Astrocyte (in vitro differentiated cells and primary cell): ENCODE measurements around the gene CNN2. TPM values are rescaled to one million over a fixed set of nuclear protein-coding genes. Genes with fewer than 3 reads are reported as not detected.

ENCODE experiments used
- DNase-seq: peaks from one replicate; pipeline ENCODE4 v3.0.0-alpha.2; 2010; ENCODE audit warnings: low read depth
- FAIRE-seq: peaks from 2 replicates; lab custom pipeline; 2011; peaks lifted over from hg19 to GRCh38; lab: Jason Lieb, UNC
- H2AFZ ChIP-seq: 2 replicates; pipeline ENCODE4 v1.6.0; 2012; ENCODE audit warnings: low read depth, low read length, inconsistent platforms
- H3K27ac ChIP-seq: 2 replicates; pipeline ENCODE4 v1.5.1; 2011; ENCODE audit warnings: low read depth, low read length, inconsistent platforms
- H3K27me3 ChIP-seq: 2 replicates; pipeline ENCODE4 v1.6.0; 2011; ENCODE audit warnings: low read length, inconsistent platforms; ENCODE audit not compliant: insufficient read depth
- H3K36me3 ChIP-seq: 2 replicates; pipeline ENCODE4 v1.5.1; 2011; ENCODE audit warnings: low read length, inconsistent platforms; ENCODE audit not compliant: insufficient read depth
- H3K4me1 ChIP-seq: 2 replicates; pipeline ENCODE4 v1.5.1; 2011; ENCODE audit warnings: low read length, inconsistent platforms; ENCODE audit not compliant: insufficient read depth
- H3K4me2 ChIP-seq: 2 replicates; pipeline ENCODE4 v1.6.0; 2012; ENCODE audit warnings: low read length, inconsistent platforms
- H3K4me3 ChIP-seq: 2 replicates; pipeline ENCODE4 v1.5.1; 2011; ENCODE audit warnings: low read depth, mild to moderate bottlenecking, low read length, inconsistent platforms; ENCODE audit not compliant: insufficient read depth
- H3K79me2 ChIP-seq: 2 replicates; pipeline ENCODE4 v1.6.0; 2012; ENCODE audit warnings: mild to moderate bottlenecking, low read length, inconsistent platforms; ENCODE audit not compliant: insufficient read depth
- H3K9ac ChIP-seq: 2 replicates; pipeline ENCODE4 v1.6.0; 2012; ENCODE audit warnings: mild to moderate bottlenecking, low read length, inconsistent platforms
- H3K9me3 ChIP-seq: 2 replicates; pipeline ENCODE4 v1.5.1; 2012; ENCODE audit warnings: low read depth, mild to moderate bottlenecking, low read length, inconsistent platforms; ENCODE audit not compliant: insufficient read depth
- H4K20me1 ChIP-seq: 2 replicates; pipeline ENCODE4 v1.6.0; 2012; ENCODE audit warnings: low read length, inconsistent platforms; ENCODE audit not compliant: insufficient read depth
- H3K27ac Mint-ChIP-seq: one replicate; pipeline ENCODE4 v1.8.0; 2021; ENCODE audit warnings: mild to moderate bottlenecking, mixed read lengths; ENCODE audit not compliant: unreplicated experiment
- H3K27me3 Mint-ChIP-seq: one replicate; pipeline ENCODE4 v1.8.0; 2021; ENCODE audit warnings: low read depth, mixed read lengths; ENCODE audit not compliant: unreplicated experiment
- H3K36me3 Mint-ChIP-seq: one replicate; pipeline ENCODE4 v1.8.0; 2021; ENCODE audit warnings: low read depth, mixed read lengths; ENCODE audit not compliant: unreplicated experiment
- H3K4me1 Mint-ChIP-seq: one replicate; pipeline ENCODE4 v1.8.0; 2021; ENCODE audit warnings: low read depth, mixed read lengths; ENCODE audit not compliant: unreplicated experiment
- H3K4me3 Mint-ChIP-seq: one replicate; pipeline ENCODE4 v1.8.0; 2021; ENCODE audit warnings: mild to moderate bottlenecking, moderate library complexity, mixed read lengths; ENCODE audit not compliant: unreplicated experiment
- H3K9me3 Mint-ChIP-seq: one replicate; pipeline ENCODE4 v1.8.0; 2021; ENCODE audit warnings: mild to moderate bottlenecking, mixed read lengths; ENCODE audit not compliant: unreplicated experiment
- CTCF ChIP-seq: IDR thresholded peaks from 2 replicates; pipeline ENCODE4 v1.5.1; 2011; ENCODE audit warnings: low read depth, mild to moderate bottlenecking, inconsistent platforms, low read length, moderate library complexity; ENCODE audit not compliant: insufficient read depth
- EZH2 ChIP-seq: IDR thresholded peaks from 2 replicates; pipeline ENCODE4 v1.6.1; 2012; ENCODE audit warnings: mild to moderate bottlenecking, low read length, inconsistent platforms; ENCODE audit not compliant: insufficient read depth
- total RNA-seq: library from RNA; stranded (reverse); gene quantifications from 2 replicates; pipeline ENCODE4 v1.2.1, GENCODE V29; 2021

CNN2 gene
- total RNA-seq, 1 donor from 2014 or later = 819 TPM

DNA sequence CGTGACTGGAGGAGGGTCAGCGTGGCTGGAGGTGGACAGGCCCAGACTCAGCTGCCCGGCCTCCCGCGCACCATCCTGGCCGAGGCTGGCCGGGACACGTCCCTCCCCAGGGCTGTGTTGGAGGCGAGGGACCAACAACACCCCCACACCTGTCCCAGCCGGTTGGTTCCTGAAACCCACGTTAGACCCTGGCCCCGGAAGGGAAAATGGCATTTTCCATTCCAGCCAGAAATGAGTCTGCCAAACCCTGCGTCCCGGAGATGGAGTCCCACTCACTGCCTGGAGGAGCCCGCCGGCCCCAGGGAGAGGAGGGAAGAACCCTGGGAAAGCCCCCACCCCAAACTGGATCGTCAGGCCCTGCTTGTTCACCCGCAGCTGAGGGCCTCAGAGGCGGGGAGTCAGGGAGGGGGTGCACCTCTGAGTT lies 47.1 kb upstream of the CNN2 start:
- no peaks in the 10 kb centered on the region for H3K27me3 Mint-ChIP-seq
- peaks cover 2% of the 10 kb centered on the region for H3K4me1 Mint-ChIP-seq
- no peak overlapping the region for H2AFZ ChIP-seq
- H3K36me3 Mint-ChIP-seq = no peaks in the 10 kb centered on the region
- H4K20me1 ChIP-seq = no peaks in the 10 kb centered on the region
- H3K9ac ChIP-seq = no peak overlapping the region
- no peaks in the 10 kb centered on the region for H3K36me3 ChIP-seq
- H3K27ac Mint-ChIP-seq = peak overlapping the region; percentile 41
- H3K27me3 ChIP-seq = no peaks in the 10 kb centered on the region
- DNase-seq (no peak), FAIRE-seq (no peak)
- no peaks in the 10 kb centered on the region for H3K9me3 ChIP-seq
- H3K4me3 ChIP-seq = no peak overlapping the region
- H3K4me2 ChIP-seq = no peak overlapping the region
- H3K79me2 ChIP-seq = peaks cover 2% of the 10 kb centered on the region
- no peak overlapping the region for H3K27ac ChIP-seq
- TF ChIP-seq EZH2 (no peak), CTCF (no peak)
- H3K4me1 ChIP-seq = peaks cover 15% of the 10 kb centered on the region
- no peak overlapping the region for H3K4me3 Mint-ChIP-seq
- no peaks in the 10 kb centered on the region for H3K9me3 Mint-ChIP-seq

DNA sequence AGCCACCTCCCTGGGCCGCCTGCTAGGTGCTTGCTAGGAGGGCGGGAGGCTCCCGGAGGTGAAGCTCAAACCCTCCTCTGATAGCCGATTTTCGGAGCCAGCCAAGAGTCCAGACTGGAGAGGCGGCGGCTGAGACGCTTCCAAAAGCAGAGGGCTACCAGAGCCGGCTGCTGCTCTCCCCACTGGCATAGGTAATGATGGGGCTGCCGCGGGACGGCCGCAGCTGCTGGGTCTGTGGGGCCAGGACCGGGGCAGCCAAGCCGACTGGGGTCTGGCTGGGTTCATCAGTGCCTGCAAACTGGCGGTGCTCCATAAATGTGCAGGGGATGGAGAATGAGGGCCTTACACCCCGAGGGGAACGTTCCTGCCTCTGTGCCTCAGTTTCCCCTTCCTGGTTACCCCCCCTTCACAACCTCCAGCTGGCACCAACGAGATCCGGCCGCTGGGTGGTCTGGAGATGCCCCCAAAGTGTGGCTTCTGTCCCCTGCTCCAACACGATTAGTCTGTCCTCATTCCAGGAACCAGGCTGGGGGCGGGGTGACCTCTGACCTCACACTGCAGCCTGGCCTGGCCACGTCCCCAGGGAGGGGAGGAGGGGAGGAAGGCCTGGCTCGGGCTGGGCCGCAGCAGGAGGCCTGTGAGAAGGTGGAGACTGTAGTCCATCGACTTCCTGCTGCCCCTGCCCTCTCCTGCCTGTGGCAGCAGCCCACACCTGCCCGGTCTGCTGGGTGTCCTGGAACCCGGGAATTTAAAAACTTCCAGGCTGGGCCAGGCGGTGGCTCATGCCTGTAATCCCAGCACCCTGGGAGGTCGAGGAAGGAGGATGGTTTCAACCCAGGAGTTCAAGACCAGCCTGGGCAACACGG lies 46.0 kb upstream of the CNN2 start:
- Histone ChIP-seq H3K36me3 (no peaks in the 10 kb centered on the region), H3K4me3 (no peak overlapping the region), H3K9ac (no peak overlapping the region), H3K4me1 (peaks cover 15% of the 10 kb centered on the region), H3K4me2 (peak overlapping the region; percentile 15), H4K20me1 (peaks cover 7% of the 10 kb centered on the region), H3K9me3 (no peaks in the 10 kb centered on the region), H3K79me2 (peaks cover 11% of the 10 kb centered on the region), H2AFZ (no peak overlapping the region), H3K27me3 (no peaks in the 10 kb centered on the region), H3K27ac (no peak overlapping the region)
- TF ChIP-seq EZH2 = no peak
- no peak for TF ChIP-seq CTCF
- H3K4me1 Mint-ChIP-seq = peaks cover 6% of the 10 kb centered on the region
- no peak for DNase-seq
- no peak overlapping the region for H3K4me3 Mint-ChIP-seq
- no peaks in the 10 kb centered on the region for H3K27me3 Mint-ChIP-seq
- H3K36me3 Mint-ChIP-seq = no peaks in the 10 kb centered on the region
- H3K9me3 Mint-ChIP-seq = no peaks in the 10 kb centered on the region
- FAIRE-seq = no peak
- no peak overlapping the region for H3K27ac Mint-ChIP-seq
